Karpas-422 (cell line): Measurements from ENCODE around the gene NMB. TPM values are rescaled to one million over a fixed set of nuclear protein-coding genes. Genes with fewer than 3 reads are reported as not detected.

ENCODE experiments used
- DNase-seq: peaks from one replicate; pipeline ENCODE4 v3.0.0-alpha.2; 2015
- H2AFZ ChIP-seq: fragments of 200-600 bp; sonication (generic); 2 replicates; pipeline ENCODE4 v1.6.1; 2014; ENCODE audit warnings: antibody characterized with exemption, low read length, mixed read lengths
- H3K27ac ChIP-seq: fragments of 200-600 bp; sonication (generic); 2 replicates; pipeline ENCODE4 v1.5.1; 2014; ENCODE audit warnings: mild to moderate bottlenecking, low read length, moderate library complexity
- H3K27me3 ChIP-seq: fragments of 200-600 bp; sonication (generic); 2 replicates; pipeline ENCODE4 v1.6.1; 2014; ENCODE audit warnings: low read length, mixed read lengths
- H3K36me3 ChIP-seq: fragments of 200-600 bp; sonication (generic); 2 replicates; pipeline ENCODE4 v1.6.1; 2014; ENCODE audit warnings: low read length, mixed read lengths; ENCODE audit not compliant: insufficient read depth
- H3K4me1 ChIP-seq: fragments of 200-600 bp; sonication (generic); 2 replicates; pipeline ENCODE4 v1.6.1; 2014; ENCODE audit warnings: mild to moderate bottlenecking, low read length, mixed read lengths
- H3K4me2 ChIP-seq: fragments of 200-600 bp; sonication (generic); 2 replicates; pipeline ENCODE4 v1.6.1; 2014; ENCODE audit warnings: low read length, low read depth, mild to moderate bottlenecking; ENCODE audit not compliant: poor library complexity, severe bottlenecking
- H3K4me3 ChIP-seq: fragments of 200-600 bp; sonication (generic); 2 replicates; pipeline ENCODE4 v1.5.1; 2014; ENCODE audit warnings: mild to moderate bottlenecking, antibody characterized with exemption, low read length, mixed read lengths
- H3K79me2 ChIP-seq: fragments of 200-600 bp; sonication (generic); 2 replicates; pipeline ENCODE4 v1.6.1; 2014; ENCODE audit warnings: mild to moderate bottlenecking, low read length, mixed read lengths
- H3K9ac ChIP-seq: fragments of 200-600 bp; sonication (generic); 2 replicates; pipeline ENCODE4 v1.6.0; 2014; ENCODE audit warnings: low read length
- H3K9me2 ChIP-seq: fragments of 200-600 bp; sonication (generic), shearing (Covaris generic); replicated peaks from 2 replicates; pipeline ENCODE4 v1.6.0; 2014; ENCODE audit warnings: mild to moderate bottlenecking, low read length, moderate library complexity; ENCODE audit not compliant: insufficient read depth
- H3K9me3 ChIP-seq: fragments of 300-700, 200-600 bp; sonication (generic); 2 replicates; pipeline ENCODE4 v1.6.1; 2014; ENCODE audit warnings: low read length, mixed read lengths
- H4K20me1 ChIP-seq: fragments of 200-600 bp; sonication (generic); 2 replicates; pipeline ENCODE4 v1.6.1; 2014; ENCODE audit warnings: mild to moderate bottlenecking, antibody characterized with exemption, low read length, low read depth; ENCODE audit not compliant: insufficient read depth
- total RNA-seq: library from RNA; depleted of rRNA; stranded (reverse); fragments of >200 nt; shearing (Covaris generic); gene quantifications from 2 replicates; pipeline ENCODE4 v1.2.3, GENCODE V29; 2014; ENCODE audit warnings: low replicate concordance

Gene NMB
- total RNA-seq, 1 experiment from 2014 or later: 17.2 TPM

GRCh38 chr15:84653910-84654688, 3.9 kb downstream of the NMB start, which contains the start of gene WDR73:
WDR73 (minus strand) TSS chr15:84654283; CDS start chr15:84654274, 9 bp downstream.
- Histone ChIP-seq H3K36me3 (peaks cover 17% of the 10 kb centered on the region), H3K4me1 (peaks cover 39% of the 10 kb centered on the region), H3K27ac (peak within 1 kb of the TSS; percentile 62), H3K4me3 (peak within 1 kb of the TSS; percentile 84), H3K9me2 (no peaks in the 10 kb centered on the region), H2AFZ (peak within 1 kb of the TSS; percentile 42; the same call in 1 of the 2 replicates), H3K9ac (peak within 1 kb of the TSS; percentile 88), H3K4me2 (peak within 1 kb of the TSS; percentile 88), H3K9me3 (no peaks in the 10 kb centered on the region), H4K20me1 (no peaks in the 10 kb centered on the region), H3K79me2 (peaks cover 22% of the 10 kb centered on the region), H3K27me3 (no peaks in the 10 kb centered on the region)
- DNase-seq: peak; percentile 98

GRCh38 chr15:84653584-84653909, 4.5 kb downstream of the NMB start:
- Histone ChIP-seq H3K27me3 (no peaks in the 10 kb centered on the region), H3K4me1 (peaks cover 33% of the 10 kb centered on the region), H3K27ac (peak overlapping the region; percentile 62), H3K4me2 (peak overlapping the region; percentile 88), H3K79me2 (peaks cover 22% of the 10 kb centered on the region), H3K36me3 (peaks cover 22% of the 10 kb centered on the region), H3K4me3 (peak overlapping the region; percentile 84), H2AFZ (peak overlapping the region; percentile 8; the same call in 1 of the 2 replicates), H4K20me1 (no peaks in the 10 kb centered on the region), H3K9me2 (no peaks in the 10 kb centered on the region), H3K9ac (peak overlapping the region; percentile 88), H3K9me3 (no peaks in the 10 kb centered on the region)
- DNase-seq: peak; percentile 70

- Histone ChIP-seq H3K27me3 (no peaks in the 10 kb centered on the region), H4K20me1 (no peaks in the 10 kb centered on the region), H2AFZ (no peak overlapping the region), H3K27ac (no peak overlapping the region), H3K4me1 (peaks cover 15% of the 10 kb centered on the region), H3K36me3 (peaks cover 35% of the 10 kb centered on the region), H3K9ac (no peak overlapping the region), H3K4me3 (no peak overlapping the region), H3K79me2 (peaks cover 22% of the 10 kb centered on the region), H3K9me2 (no peaks in the 10 kb centered on the region), H3K9me3 (no peaks in the 10 kb centered on the region), H3K4me2 (no peak overlapping the region)
- DNase-seq: no peak
These were observed 8.3 kb downstream of the NMB start for GRCh38 chr15:84649706-84650105.

- H3K4me3 ChIP-seq: no peak overlapping the region
- H3K9me2 ChIP-seq: no peaks in the 10 kb centered on the region
- H3K9ac ChIP-seq: no peak overlapping the region
- no peak overlapping the region for H2AFZ ChIP-seq
- no peak overlapping the region for H3K4me2 ChIP-seq
- H3K27me3 ChIP-seq: no peaks in the 10 kb centered on the region
- no peaks in the 10 kb centered on the region for H3K9me3 ChIP-seq
- H4K20me1 ChIP-seq: no peaks in the 10 kb centered on the region
- DNase-seq: no peak
- peaks cover 41% of the 10 kb centered on the region for H3K36me3 ChIP-seq
- H3K27ac ChIP-seq: no peak overlapping the region
- H3K4me1 ChIP-seq: peaks cover 15% of the 10 kb centered on the region
- peaks cover 18% of the 10 kb centered on the region for H3K79me2 ChIP-seq
These were observed 9.5 kb downstream of the NMB start for GRCh38 chr15:84648539-84648938.

- no peak overlapping the region for H2AFZ ChIP-seq
These were observed 10.3 kb downstream of the NMB start for GRCh38 chr15:84647726-84648125.

GRCh38 chr15:84645997-84646396, 12.0 kb downstream of the NMB start:
- Histone ChIP-seq H3K36me3 (peaks cover 40% of the 10 kb centered on the region), H3K9ac (no peak overlapping the region)

More at GRCh38 chr15:84647726-84648125, 10.3 kb downstream of the NMB start:
- H3K27ac ChIP-seq: no peak overlapping the region
- no peak overlapping the region for H3K9ac ChIP-seq
- peaks cover 43% of the 10 kb centered on the region for H3K36me3 ChIP-seq
- H3K27me3 ChIP-seq: no peaks in the 10 kb centered on the region
- no peaks in the 10 kb centered on the region for H4K20me1 ChIP-seq
- H3K9me2 ChIP-seq: no peaks in the 10 kb centered on the region
- no peak overlapping the region for H3K4me3 ChIP-seq
- H3K9me3 ChIP-seq: no peaks in the 10 kb centered on the region
- no peak for DNase-seq
- no peak overlapping the region for H3K4me2 ChIP-seq
- peaks cover 7% of the 10 kb centered on the region for H3K4me1 ChIP-seq
- H3K79me2 ChIP-seq: peaks cover 10% of the 10 kb centered on the region

GRCh38 chr15:84645496-84645895, 12.5 kb downstream of the NMB start:
- peaks cover 41% of the 10 kb centered on the region for H3K36me3 ChIP-seq
- H4K20me1 ChIP-seq: no peaks in the 10 kb centered on the region
- no peak overlapping the region for H3K9ac ChIP-seq
- H3K27me3 ChIP-seq: no peaks in the 10 kb centered on the region
- no peak overlapping the region for H2AFZ ChIP-seq
- no peaks in the 10 kb centered on the region for H3K9me3 ChIP-seq
- H3K27ac ChIP-seq: no peak overlapping the region
- H3K4me1 ChIP-seq: no peaks in the 10 kb centered on the region
- no peaks in the 10 kb centered on the region; the same call in 1 of the 2 replicates for H3K79me2 ChIP-seq
- H3K4me2 ChIP-seq: no peak overlapping the region
- H3K9me2 ChIP-seq: no peaks in the 10 kb centered on the region
- no peak for DNase-seq
- no peak overlapping the region for H3K4me3 ChIP-seq

More at GRCh38 chr15:84645997-84646396, 12.0 kb downstream of the NMB start:
- Histone ChIP-seq H2AFZ (no peak overlapping the region), H3K79me2 (no peaks in the 10 kb centered on the region; the same call in 1 of the 2 replicates), H4K20me1 (no peaks in the 10 kb centered on the region), H3K9me2 (no peaks in the 10 kb centered on the region), H3K4me1 (no peaks in the 10 kb centered on the region), H3K4me2 (no peak overlapping the region), H3K27ac (no peak overlapping the region), H3K27me3 (no peaks in the 10 kb centered on the region), H3K4me3 (no peak overlapping the region), H3K9me3 (no peaks in the 10 kb centered on the region)
- DNase-seq: no peak

- Histone ChIP-seq H3K36me3 (peaks cover 43% of the 10 kb centered on the region), H2AFZ (no peak overlapping the region), H4K20me1 (no peaks in the 10 kb centered on the region), H3K9me3 (no peaks in the 10 kb centered on the region), H3K9me2 (no peaks in the 10 kb centered on the region), H3K4me1 (no peaks in the 10 kb centered on the region), H3K79me2 (no peaks in the 10 kb centered on the region; the same call in 1 of the 2 replicates), H3K27me3 (no peaks in the 10 kb centered on the region), H3K27ac (no peak overlapping the region), H3K4me2 (no peak overlapping the region), H3K4me3 (no peak overlapping the region), H3K9ac (no peak overlapping the region)
- no peak for DNase-seq
These were observed 14.2 kb downstream of the NMB start for GRCh38 chr15:84643838-84644237.
